Panc1 (cell line): ENCODE data around the gene ZNF622.

Experiments
- CTCF ChIP-seq: fragments of 450-650 bp; IDR thresholded peaks from 2 replicates; pipeline ENCODE4 v1.5.1; 2017; ENCODE audit warnings: mild to moderate bottlenecking
- POLR2AphosphoS5 ChIP-seq: IDR thresholded peaks from 2 replicates; pipeline ENCODE4 v1.6.1; 2012; ENCODE audit warnings: mild to moderate bottlenecking, low read depth, low read length, moderate library complexity
- REST ChIP-seq, 2 experiments: IDR thresholded peaks; 2 replicates each; pipeline ENCODE4 v1.6.1; 2011 to 2012; ENCODE audit warnings: low read depth in 2 of 2, control low read depth in 1 of 2, low read length in 1 of 2, mild to moderate bottlenecking in 1 of 2, moderate library complexity in 1 of 2; ENCODE audit not compliant: insufficient read depth in 1 of 2
- SIN3A ChIP-seq: IDR thresholded peaks from 2 replicates; pipeline ENCODE4 v1.6.1; 2012; ENCODE audit warnings: low read depth, mild to moderate bottlenecking, low read length, moderate library complexity, borderline replicate concordance; ENCODE audit not compliant: insufficient read depth
- TCF7L2 ChIP-seq: IDR thresholded peaks from 2 replicates; pipeline ENCODE4 v1.6.1; 2011; ENCODE audit warnings: mild to moderate bottlenecking, low read depth, low read length, inconsistent platforms

GRCh38 chr5:16505140-16505891 is 39.7 kb upstream of the ZNF622 start:
- TF ChIP-seq CTCF: no peak
- no peak for TF ChIP-seq REST (IDR thresholded peaks at IDR 0.05; ENCODE audit: insufficient read depth in 1 of 2, low read depth in 2 of 2, low read length in 1 of 2)
- TF ChIP-seq SIN3A: no peak
- no peak for TF ChIP-seq POLR2AphosphoS5
- TF ChIP-seq TCF7L2: no peak
